NB4 (cell line): Measurements from ENCODE around the gene BACE2.

Source experiments
- POLR2A ChIP-seq: IDR thresholded peaks from 2 replicates; pipeline ENCODE4 v1.6.1; 2011; ENCODE audit warnings: mild to moderate bottlenecking; ENCODE audit not compliant: insufficient read length; ENCODE audit errors: extremely low read depth
- TF ChIP-seq, protein P1 (sequence below): IDR thresholded peaks from one replicate; pipeline ENCODE4 v1.5.1; 2012; ENCODE audit warnings: low read depth, low read length
- TF ChIP-seq, protein P2 (sequence below): IDR thresholded peaks from 2 replicates; pipeline ENCODE4 v1.6.1; 2011; ENCODE audit warnings: low read depth, low read length

DNA sequence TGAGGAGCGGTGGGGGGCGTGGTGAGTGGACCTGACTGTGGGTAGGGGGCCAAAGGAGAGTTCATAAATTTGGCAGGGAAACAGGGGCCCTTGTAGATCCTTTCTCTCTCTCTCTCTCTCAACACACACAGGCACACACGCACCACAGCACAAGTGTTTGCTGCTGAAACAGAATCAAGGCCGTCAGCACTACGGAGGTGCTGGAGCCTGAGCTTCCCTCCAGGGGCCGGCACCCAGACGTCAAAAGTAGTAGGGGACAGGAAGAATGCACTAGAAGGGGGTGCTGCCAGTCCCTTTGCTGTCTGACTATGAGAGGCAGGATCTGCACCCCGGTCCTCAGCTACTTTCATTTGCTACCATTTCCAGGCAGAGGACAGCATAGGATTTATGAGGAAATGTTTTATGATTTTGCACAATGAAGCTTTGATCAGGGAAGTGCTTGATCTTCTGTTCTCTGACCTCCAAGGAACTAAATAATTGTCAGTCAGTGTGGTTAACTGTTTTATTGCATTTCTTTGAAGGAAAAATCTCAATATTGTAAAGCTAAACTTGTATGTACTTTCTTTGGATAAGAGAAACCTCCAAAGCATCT is 74.4 kb downstream of the BACE2 start:
- TF ChIP-seq, protein P1, sequence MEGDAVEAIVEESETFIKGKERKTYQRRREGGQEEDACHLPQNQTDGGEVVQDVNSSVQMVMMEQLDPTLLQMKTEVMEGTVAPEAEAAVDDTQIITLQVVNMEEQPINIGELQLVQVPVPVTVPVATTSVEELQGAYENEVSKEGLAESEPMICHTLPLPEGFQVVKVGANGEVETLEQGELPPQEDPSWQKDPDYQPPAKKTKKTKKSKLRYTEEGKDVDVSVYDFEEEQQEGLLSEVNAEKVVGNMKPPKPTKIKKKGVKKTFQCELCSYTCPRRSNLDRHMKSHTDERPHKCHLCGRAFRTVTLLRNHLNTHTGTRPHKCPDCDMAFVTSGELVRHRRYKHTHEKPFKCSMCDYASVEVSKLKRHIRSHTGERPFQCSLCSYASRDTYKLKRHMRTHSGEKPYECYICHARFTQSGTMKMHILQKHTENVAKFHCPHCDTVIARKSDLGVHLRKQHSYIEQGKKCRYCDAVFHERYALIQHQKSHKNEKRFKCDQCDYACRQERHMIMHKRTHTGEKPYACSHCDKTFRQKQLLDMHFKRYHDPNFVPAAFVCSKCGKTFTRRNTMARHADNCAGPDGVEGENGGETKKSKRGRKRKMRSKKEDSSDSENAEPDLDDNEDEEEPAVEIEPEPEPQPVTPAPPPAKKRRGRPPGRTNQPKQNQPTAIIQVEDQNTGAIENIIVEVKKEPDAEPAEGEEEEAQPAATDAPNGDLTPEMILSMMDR, result no peak
- no peak for TF ChIP-seq POLR2A
- TF ChIP-seq, protein P2, sequence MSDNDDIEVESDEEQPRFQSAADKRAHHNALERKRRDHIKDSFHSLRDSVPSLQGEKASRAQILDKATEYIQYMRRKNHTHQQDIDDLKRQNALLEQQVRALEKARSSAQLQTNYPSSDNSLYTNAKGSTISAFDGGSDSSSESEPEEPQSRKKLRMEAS, result no peak
